Common myeloid progenitor, CD34-positive (primary cell): Measurements from ENCODE around the gene MND1.
"Not testable (repeated sequence)": the region's sequence is repeated elsewhere in the genome, so short reads cannot be mapped to it uniquely, and the experiment has no call there.

Source experiments
- CTCF ChIA-PET: fragments of 350-600 bp; sonication (Branson Sonifier 250); formaldehyde crosslinking; loops from one replicate; lab custom pipeline; 2021; ENCODE audit warnings: antibody characterized with exemption; lab: Charles Lee
- POLR2A ChIA-PET: fragments of 350-600 bp; sonication (Branson Sonifier 250); formaldehyde crosslinking; loops from one replicate; lab custom pipeline; 2021; ENCODE audit warnings: antibody characterized with exemption; lab: Charles Lee
- DNase-seq, 3 donors: peaks; one replicate each; pipeline versions ENCODE4 v3.0.0 to v3.0.0-alpha.2; 2013
- H3K27ac ChIP-seq, 2 experiments: 1 replicate in 1 of 2; 2 replicates in 1 of 2; pipeline ENCODE4 v1.7.0; 2013; ENCODE audit warnings: inconsistent platforms in 2 of 2, low read length in 2 of 2, mild to moderate bottlenecking in 2 of 2, low read depth in 1 of 2, moderate library complexity in 1 of 2; ENCODE audit not compliant: severe bottlenecking in 2 of 2, insufficient read depth in 1 of 2, poor library complexity in 1 of 2
- H3K27me3 ChIP-seq, 5 experiments: replicated peaks in 2 of 5; 1 replicate in 3 of 5; 2 replicates in 2 of 5; pipeline versions ENCODE4 v1.6.1 to v1.7.0; 2013; ENCODE audit warnings: low read length in 4 of 5, mild to moderate bottlenecking in 2 of 5, moderate library complexity in 2 of 5, inconsistent platforms in 1 of 5; ENCODE audit not compliant: insufficient read depth in 5 of 5, control insufficient read depth in 4 of 5
- H3K36me3 ChIP-seq, 4 experiments: 1 replicate in 2 of 4; 2 replicates in 2 of 4; pipeline versions ENCODE4 v1.6.1 to v1.7.0; 2013; ENCODE audit warnings: low read length in 3 of 4, control low read depth in 1 of 4, mild to moderate bottlenecking in 1 of 4; ENCODE audit not compliant: control insufficient read depth in 4 of 4, insufficient read depth in 4 of 4
- H3K4me1 ChIP-seq, 4 experiments: 1 replicate in 3 of 4; 2 replicates in 1 of 4; pipeline versions ENCODE4 v1.6.1 to v1.7.1; 2013; ENCODE audit warnings: low read length in 3 of 4, mild to moderate bottlenecking in 3 of 4, control low read depth in 1 of 4, inconsistent platforms in 1 of 4, moderate library complexity in 1 of 4; ENCODE audit not compliant: control insufficient read depth in 4 of 4, insufficient read depth in 4 of 4; ENCODE audit errors: control extremely low read depth in 1 of 4
- H3K4me3 ChIP-seq, 7 experiments: 1 replicate in 4 of 7; 2 replicates in 3 of 7; pipeline versions ENCODE4 v1.5.1 to v1.7.0; 2013; ENCODE audit warnings: mild to moderate bottlenecking in 7 of 7, low read length in 6 of 7, moderate library complexity in 6 of 7, inconsistent platforms in 2 of 7, low read depth in 2 of 7, control low read depth in 1 of 7; ENCODE audit not compliant: insufficient read depth in 4 of 7, control insufficient read depth in 1 of 7; ENCODE audit errors: extremely low read depth in 1 of 7
- H3K9me3 ChIP-seq, 5 experiments: 1 replicate in 4 of 5; 2 replicates in 1 of 5; pipeline versions ENCODE4 v1.6.1 to v1.7.1; 2013; ENCODE audit warnings: low read length in 4 of 5, mild to moderate bottlenecking in 2 of 5, inconsistent platforms in 1 of 5, low read depth in 1 of 5, moderate library complexity in 1 of 5; ENCODE audit not compliant: control insufficient read depth in 4 of 5, insufficient read depth in 2 of 5; ENCODE audit errors: control extremely low read depth in 1 of 5
- WGBS: methylation state at CpG from one replicate; pipeline ENCODE4 v1.1.5; 2013; ENCODE audit not compliant: insufficient coverage; 5-methylcytosine and 5-hydroxymethylcytosine counted together

Gene MND1

GRCh38 chr4:153447175-153447905, 102.9 kb downstream of the MND1 start:
- no peak for DNase-seq
- Histone ChIP-seq H3K27ac (no peak overlapping the region), H3K4me3 (no peak overlapping the region), H3K4me1 (peaks cover 3 to 14% (median 6%) of the 10 kb centered on the region in 4 experiments), H3K9me3 (no peaks in the 10 kb centered on the region), H3K27me3 (no peaks in the 10 kb centered on the region), H3K36me3 (no peaks in the 10 kb centered on the region)
- ChIA-PET CTCF (interaction anchor here (0.6 kb wide), 1 partner anchor 18 kb away, joined by 3 read pairs; no protein-coding TSS in a partner anchor), POLR2A (no interaction called here)
- 100% methylated on average over 1 of the region's 5 CpGs for WGBS

GRCh38 chr4:153448003-153448731, 103.7 kb downstream of the MND1 start:
- no peaks in the 10 kb centered on the region for H3K9me3 ChIP-seq
- H3K27ac ChIP-seq = no peak overlapping the region
- WGBS = 92% methylated on average over 7 of the region's 10 CpGs
- ChIA-PET CTCF (interaction anchor here (0.6 kb wide), 1 partner anchor 17 kb away, joined by 3 read pairs; no protein-coding TSS in a partner anchor), POLR2A (interaction anchor here (0.6 kb wide), 1 partner anchor 15 kb away, joined by 4 read pairs; no protein-coding TSS in a partner anchor)
- H3K27me3 ChIP-seq = no peaks in the 10 kb centered on the region
- no peaks in the 10 kb centered on the region for H3K36me3 ChIP-seq
- H3K4me1 ChIP-seq = peaks cover 3 to 14% (median 6%) of the 10 kb centered on the region in 4 experiments
- DNase-seq = no peak
- H3K4me3 ChIP-seq = no peak overlapping the region

- POLR2A ChIA-PET = no interaction called here
- WGBS = no CpG with 5 or more reads among the region's 1 CpG
Measured at GRCh38 chr4:153449338-153449737, 104.8 kb downstream of the MND1 start.

GRCh38 chr4:153450544-153450917, 106.0 kb downstream of the MND1 start:
- Histone ChIP-seq H3K9me3 (no peaks in the 10 kb centered on the region), H3K4me3 (no peak overlapping the region), H3K27ac (no peak overlapping the region), H3K27me3 (no peaks in the 10 kb centered on the region), H3K36me3 (no peaks in the 10 kb centered on the region), H3K4me1 (peaks cover 3 to 20% (median 7%) of the 10 kb centered on the region in 4 experiments)
- ChIA-PET CTCF (no interaction called here), POLR2A (no interaction called here)
- DNase-seq = no peak
- WGBS = 96% methylated on average over 4 of the region's 5 CpGs

More at GRCh38 chr4:153449338-153449737, 104.8 kb downstream of the MND1 start:
- Histone ChIP-seq H3K4me1 (peaks cover 3 to 20% (median 7%) of the 10 kb centered on the region in 4 experiments), H3K27ac (no peak overlapping the region), H3K36me3 (no peaks in the 10 kb centered on the region), H3K9me3 (no peaks in the 10 kb centered on the region), H3K27me3 (no peaks in the 10 kb centered on the region), H3K4me3 (no peak overlapping the region)
- DNase-seq = no peak
- CTCF ChIA-PET = interaction anchor here (0.6 kb wide), 2 partner anchors 9 to 16 kb away, joined by 3 to 4 read pairs; no protein-coding TSS in a partner anchor

- H3K27ac ChIP-seq, H3K36me3 ChIP-seq, H3K27me3 ChIP-seq, H3K9me3 ChIP-seq, H3K4me3 ChIP-seq, DNase-seq, POLR2A ChIA-PET: not testable (repeated sequence)
- WGBS = 74% methylated on average over 8 of the region's 13 CpGs
- H3K4me1 ChIP-seq = peaks cover 3 to 20% (median 7%) of the 10 kb centered on the region in 4 experiments
- CTCF ChIA-PET = interaction anchor here (1.2 kb wide), 1 partner anchor 17 kb away, joined by 3 read pairs; no protein-coding TSS in a partner anchor
Measured at GRCh38 chr4:153451145-153451544, 106.7 kb downstream of the MND1 start.

GRCh38 chr4:153451911-153452657, 107.6 kb downstream of the MND1 start:
- Histone ChIP-seq H3K27me3 (no peaks in the 10 kb centered on the region), H3K36me3 (no peaks in the 10 kb centered on the region), H3K4me1 (peaks cover 3 to 20% (median 7%) of the 10 kb centered on the region in 4 experiments), H3K27ac (no peak overlapping the region), H3K9me3 (no peaks in the 10 kb centered on the region), H3K4me3 (no peak overlapping the region)
- WGBS = 97% methylated on average over 20 of the region's 27 CpGs
- ChIA-PET CTCF (interaction anchor here (1.2 kb wide), 1 partner anchor 16 kb away, joined by 3 read pairs; no protein-coding TSS in a partner anchor), POLR2A (interaction anchor here (1.1 kb wide), 1 partner anchor 1576 kb away, joined by 5 read pairs; no protein-coding TSS in a partner anchor)
- no peak for DNase-seq
